Peyer's patch (tissue), 4 donors: ENCODE data around the gene ADCY2. TPM values are rescaled to one million over a fixed set of nuclear protein-coding genes. Genes with fewer than 3 reads are reported as not detected.

ENCODE experiments used
- DNase-seq, 3 donors: peaks; one replicate each; pipeline ENCODE4 v3.0.0-alpha.2; 2017 to 2019
- H3K27ac ChIP-seq, 4 donors: fragments of 200-600 bp; sonication (generic); one replicate each; pipeline ENCODE4 v1.5.1; 2016 to 2019
- H3K27me3 ChIP-seq, 2 donors: fragments of 200-600 bp; sonication (generic); one replicate each; pipeline ENCODE4 v1.5.1; 2019
- H3K36me3 ChIP-seq, 3 donors: fragments of 200-600 bp; sonication (generic); one replicate each; pipeline ENCODE4 v1.5.1; 2016 to 2019
- H3K4me1 ChIP-seq, 4 donors: fragments of 200-600 bp; sonication (generic); one replicate each; pipeline ENCODE4 v1.5.1; 2016 to 2019
- H3K4me3 ChIP-seq, 4 donors: fragments of 200-600 bp; sonication (generic); 1 replicate in 3 of 4; 2 replicates in 1 of 4; pipeline ENCODE4 v1.5.1; 2016 to 2019; ENCODE audit warnings: mild to moderate bottlenecking in 1 of 4
- H3K9me3 ChIP-seq, 4 donors: fragments of 200-600 bp; sonication (generic); one replicate each; pipeline ENCODE4 v1.5.1; 2016 to 2019; ENCODE audit warnings: mild to moderate bottlenecking in 1 of 4
- POLR2A ChIP-seq, 2 donors: fragments of 450-650 bp; IDR thresholded peaks; one replicate each; pipeline ENCODE4 v1.5.1; 2017; ENCODE audit warnings: antibody characterized with exemption in 2 of 2, mild to moderate bottlenecking in 2 of 2, moderate library complexity in 2 of 2
- total RNA-seq, 4 donors: library from RNA; depleted of rRNA; stranded (reverse); fragments of >200 nt; gene quantifications; one replicate each; pipeline ENCODE4 v1.1.0, GENCODE V29; 2016
- TF ChIP-seq, protein P1 (sequence below), 6 experiments: fragments of 450-650 bp in 4 of 6; fragments of 200-600 bp in 2 of 6; sonication (generic) in 1 of 6; IDR thresholded peaks; one replicate each; pipeline ENCODE4 v1.5.1; 2017 to 2019; ENCODE audit warnings: antibody characterized with exemption in 6 of 6, mild to moderate bottlenecking in 3 of 6, moderate library complexity in 1 of 6

ADCY2 gene
- total RNA-seq, 4 donors from 2014 or later, result 0.53 to 12.4 (median 5.1) TPM

DNA sequence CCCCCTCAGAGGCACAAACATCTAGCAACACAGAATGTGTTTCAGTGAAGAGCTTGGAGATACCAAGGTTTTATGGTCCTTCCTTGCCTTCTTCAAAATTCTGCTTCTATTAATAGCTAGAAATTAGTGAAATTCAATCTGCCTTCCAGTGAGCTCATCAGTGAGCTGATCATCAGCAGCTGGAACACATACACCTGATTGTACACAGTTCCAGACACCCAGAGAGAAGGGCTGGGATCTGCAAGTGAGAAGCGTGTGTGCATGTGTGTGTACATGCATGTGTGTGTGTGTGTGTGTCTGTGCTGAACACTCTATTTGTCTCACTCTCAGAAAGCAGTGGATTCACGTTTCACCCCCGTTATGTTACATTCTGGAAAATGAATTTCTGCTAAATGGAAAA is 426.5 kb downstream of the ADCY2 start:
- no peak for DNase-seq
- Histone ChIP-seq H3K4me3 (no peak overlapping the region), H3K4me1 (no peaks in the 10 kb centered on the region), H3K27me3 (no peaks in the 10 kb centered on the region), H3K9me3 (no peaks in the 10 kb centered on the region), H3K36me3 (no peaks in the 10 kb centered on the region), H3K27ac (no peak overlapping the region)
- no peak for TF ChIP-seq POLR2A (IDR thresholded peaks at IDR 0.05)
- TF ChIP-seq, protein P1, sequence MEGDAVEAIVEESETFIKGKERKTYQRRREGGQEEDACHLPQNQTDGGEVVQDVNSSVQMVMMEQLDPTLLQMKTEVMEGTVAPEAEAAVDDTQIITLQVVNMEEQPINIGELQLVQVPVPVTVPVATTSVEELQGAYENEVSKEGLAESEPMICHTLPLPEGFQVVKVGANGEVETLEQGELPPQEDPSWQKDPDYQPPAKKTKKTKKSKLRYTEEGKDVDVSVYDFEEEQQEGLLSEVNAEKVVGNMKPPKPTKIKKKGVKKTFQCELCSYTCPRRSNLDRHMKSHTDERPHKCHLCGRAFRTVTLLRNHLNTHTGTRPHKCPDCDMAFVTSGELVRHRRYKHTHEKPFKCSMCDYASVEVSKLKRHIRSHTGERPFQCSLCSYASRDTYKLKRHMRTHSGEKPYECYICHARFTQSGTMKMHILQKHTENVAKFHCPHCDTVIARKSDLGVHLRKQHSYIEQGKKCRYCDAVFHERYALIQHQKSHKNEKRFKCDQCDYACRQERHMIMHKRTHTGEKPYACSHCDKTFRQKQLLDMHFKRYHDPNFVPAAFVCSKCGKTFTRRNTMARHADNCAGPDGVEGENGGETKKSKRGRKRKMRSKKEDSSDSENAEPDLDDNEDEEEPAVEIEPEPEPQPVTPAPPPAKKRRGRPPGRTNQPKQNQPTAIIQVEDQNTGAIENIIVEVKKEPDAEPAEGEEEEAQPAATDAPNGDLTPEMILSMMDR (IDR thresholded peaks at IDR 0.05), result no peak

DNA sequence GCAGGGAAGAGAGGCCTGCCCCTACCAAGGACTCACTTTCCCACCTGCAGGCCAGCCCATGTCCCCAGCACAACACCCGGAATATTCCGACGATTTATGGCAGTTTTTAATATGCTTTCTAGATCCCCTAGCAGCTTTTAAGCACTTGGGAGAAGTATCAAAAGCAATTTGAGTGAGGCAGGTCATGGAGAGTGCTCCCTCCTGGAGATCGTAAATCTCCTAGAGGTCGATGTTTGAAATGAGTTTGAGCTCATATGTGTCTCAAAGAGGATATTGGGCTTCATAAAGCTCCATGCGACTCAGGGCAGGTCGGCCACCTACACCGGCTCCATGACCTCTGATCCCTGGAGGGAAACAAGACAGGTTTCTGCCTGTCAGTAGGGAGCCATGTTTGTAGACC is 427.7 kb downstream of the ADCY2 start:
- Histone ChIP-seq H3K36me3 (no peaks in the 10 kb centered on the region), H3K4me1 (no peaks in the 10 kb centered on the region), H3K27ac (no peak overlapping the region), H3K27me3 (no peaks in the 10 kb centered on the region), H3K9me3 (no peaks in the 10 kb centered on the region), H3K4me3 (no peak overlapping the region)
- TF ChIP-seq POLR2A (IDR thresholded peaks at IDR 0.05), result no peak
- TF ChIP-seq, protein P1 (IDR thresholded peaks at IDR 0.05), result no peak
- DNase-seq, result no peak

DNA sequence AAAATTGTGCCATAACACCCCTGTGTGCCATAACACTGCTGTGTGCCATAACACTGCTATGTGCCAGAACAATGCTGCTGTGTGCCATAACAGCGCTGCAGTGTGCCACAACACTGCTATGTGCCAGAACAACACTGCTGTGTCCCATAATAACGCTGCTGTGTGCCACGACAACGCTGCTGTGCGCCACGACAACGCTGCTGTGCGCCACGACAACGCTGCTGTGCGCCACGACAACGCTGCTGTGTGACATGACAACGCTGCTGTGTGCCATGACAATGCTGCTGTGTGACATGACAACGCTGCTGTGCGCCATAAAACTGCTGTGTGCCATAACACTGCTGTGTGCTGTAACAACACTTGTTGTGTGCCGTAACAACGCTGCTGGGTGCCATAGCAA is 429.1 kb downstream of the ADCY2 start:
- no peak for DNase-seq
- TF ChIP-seq, protein P1 (IDR thresholded peaks at IDR 0.05), result no peak
- TF ChIP-seq POLR2A (IDR thresholded peaks at IDR 0.05), result no peak

DNA sequence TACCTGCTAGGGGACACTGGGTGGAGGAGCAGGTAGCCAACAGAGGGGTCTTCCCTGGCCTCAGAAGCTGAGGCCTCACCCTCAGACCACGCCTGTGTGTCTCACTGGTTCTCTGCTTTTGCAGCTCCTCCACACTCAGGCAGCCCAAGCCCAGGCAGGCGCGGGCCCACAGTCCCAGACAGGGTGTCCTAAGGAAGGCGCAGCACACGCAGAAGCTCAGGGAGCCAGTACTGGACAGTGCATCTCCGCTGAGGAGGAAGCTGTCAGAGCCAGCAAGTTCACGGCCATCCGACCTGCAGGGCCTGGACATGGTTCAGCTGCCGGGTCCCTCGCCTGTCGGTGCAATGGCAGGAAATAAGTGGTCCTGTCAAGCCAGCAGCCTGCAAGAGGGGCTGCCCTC is 429.7 kb downstream of the ADCY2 start:
- no peak for DNase-seq
- no peaks in the 10 kb centered on the region for H3K4me1 ChIP-seq
- no peak overlapping the region for H3K27ac ChIP-seq
- H3K27me3 ChIP-seq, result no peaks in the 10 kb centered on the region
- no peaks in the 10 kb centered on the region for H3K9me3 ChIP-seq
- no peak overlapping the region for H3K4me3 ChIP-seq
- no peaks in the 10 kb centered on the region for H3K36me3 ChIP-seq
- TF ChIP-seq, protein P1 (IDR thresholded peaks at IDR 0.05), result no peak
- TF ChIP-seq POLR2A (IDR thresholded peaks at IDR 0.05), result no peak

More for the DNA sequence above, 429.1 kb downstream of the ADCY2 start:
- H3K9me3 ChIP-seq, result no peaks in the 10 kb centered on the region
- no peak overlapping the region for H3K27ac ChIP-seq
- H3K4me3 ChIP-seq, result no peak overlapping the region
- no peaks in the 10 kb centered on the region for H3K27me3 ChIP-seq
- no peaks in the 10 kb centered on the region for H3K4me1 ChIP-seq
- H3K36me3 ChIP-seq, result no peaks in the 10 kb centered on the region

DNA sequence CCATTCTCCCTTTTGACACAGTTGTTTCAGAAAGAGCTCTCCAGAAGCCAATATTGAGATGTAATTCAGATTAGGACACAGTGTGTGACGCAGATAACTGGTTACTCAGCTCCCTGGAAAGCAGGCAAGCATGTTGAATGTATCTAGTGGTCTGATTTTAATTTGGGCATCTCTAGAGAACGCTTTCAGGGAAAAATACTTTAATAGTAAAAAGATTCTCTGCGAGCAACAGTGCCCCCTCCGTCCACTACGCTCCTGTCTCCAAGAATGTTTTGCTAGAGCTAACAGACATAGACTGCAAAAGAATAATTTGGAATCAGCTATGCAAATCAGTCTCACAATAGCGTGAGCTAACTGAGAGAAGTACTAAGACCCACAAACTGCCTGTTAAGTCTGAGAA is 431.7 kb downstream of the ADCY2 start:
- no peaks in the 10 kb centered on the region for H3K36me3 ChIP-seq
- no peaks in the 10 kb centered on the region for H3K27me3 ChIP-seq
- DNase-seq, result no peak
- H3K9me3 ChIP-seq, result no peaks in the 10 kb centered on the region
- no peak overlapping the region for H3K27ac ChIP-seq
- no peaks in the 10 kb centered on the region for H3K4me1 ChIP-seq
- TF ChIP-seq POLR2A (IDR thresholded peaks at IDR 0.05), result no peak
- TF ChIP-seq, protein P1 (IDR thresholded peaks at IDR 0.05), result no peak
- H3K4me3 ChIP-seq, result no peak overlapping the region

DNA sequence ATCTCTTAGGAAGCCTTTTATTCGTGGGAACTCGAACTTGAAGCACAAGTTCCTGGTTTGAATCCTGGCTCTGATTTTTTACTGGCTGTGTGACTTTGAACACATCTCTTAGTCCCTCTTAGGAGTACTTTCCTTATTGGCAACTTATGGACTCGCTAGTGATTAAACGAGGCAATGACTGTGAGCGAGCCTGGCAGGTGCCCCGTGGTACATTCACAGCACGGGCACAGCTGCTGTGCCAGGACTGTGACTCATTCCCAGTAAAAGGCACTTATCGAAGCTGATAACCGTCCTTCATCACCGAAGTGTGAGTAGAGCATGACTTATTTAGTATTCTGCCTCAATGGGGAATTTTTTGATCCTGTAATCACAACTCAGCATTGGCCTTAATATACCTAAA is 432.3 kb downstream of the ADCY2 start:
- peak in 1 of 3 donors; percentile 53 for DNase-seq
- Histone ChIP-seq H3K27me3 (no peaks in the 10 kb centered on the region), H3K36me3 (no peaks in the 10 kb centered on the region), H3K4me1 (no peaks in the 10 kb centered on the region), H3K9me3 (no peaks in the 10 kb centered on the region), H3K4me3 (no peak overlapping the region), H3K27ac (no peak overlapping the region)
- TF ChIP-seq, protein P1 (IDR thresholded peaks at IDR 0.05), result no peak
- TF ChIP-seq POLR2A (IDR thresholded peaks at IDR 0.05), result no peak
